ENCODE results near the gene GLB1L.

GLB1L gene

DNA sequence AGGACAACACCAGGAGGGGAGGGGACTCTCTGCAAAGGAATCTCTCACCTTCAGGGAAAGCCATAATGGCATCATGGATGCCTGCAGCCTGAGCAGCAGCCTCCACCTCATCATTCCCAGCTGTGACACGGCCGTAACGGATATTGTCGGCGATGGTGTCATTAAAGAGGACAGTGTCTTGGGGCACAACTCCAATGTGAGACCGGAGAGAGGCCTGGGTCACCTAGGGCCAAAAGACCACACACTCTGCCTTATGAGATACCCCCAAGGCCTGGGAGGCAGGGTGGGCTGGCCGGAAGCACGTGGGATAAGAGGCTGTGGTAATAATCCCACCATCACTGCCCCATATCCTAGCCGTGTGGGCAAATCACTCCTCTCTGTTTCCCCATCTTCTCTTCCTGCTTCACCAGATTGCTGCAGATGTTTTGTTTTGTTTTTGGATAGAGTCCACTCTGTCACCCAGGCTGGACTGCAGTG, 34.3 kb downstream of the GLB1L start:
- in situ Hi-C loops (cut with HindIII; ENCODE audit: low pct_ligation_motif_present, low sequenced_read_pairs): no loop called here
- no peaks in the 10 kb centered on the region for H3K27me3 ChIP-seq (replicated peaks)
- DNase-seq: no peak
- TF ChIP-seq, protein P1, sequence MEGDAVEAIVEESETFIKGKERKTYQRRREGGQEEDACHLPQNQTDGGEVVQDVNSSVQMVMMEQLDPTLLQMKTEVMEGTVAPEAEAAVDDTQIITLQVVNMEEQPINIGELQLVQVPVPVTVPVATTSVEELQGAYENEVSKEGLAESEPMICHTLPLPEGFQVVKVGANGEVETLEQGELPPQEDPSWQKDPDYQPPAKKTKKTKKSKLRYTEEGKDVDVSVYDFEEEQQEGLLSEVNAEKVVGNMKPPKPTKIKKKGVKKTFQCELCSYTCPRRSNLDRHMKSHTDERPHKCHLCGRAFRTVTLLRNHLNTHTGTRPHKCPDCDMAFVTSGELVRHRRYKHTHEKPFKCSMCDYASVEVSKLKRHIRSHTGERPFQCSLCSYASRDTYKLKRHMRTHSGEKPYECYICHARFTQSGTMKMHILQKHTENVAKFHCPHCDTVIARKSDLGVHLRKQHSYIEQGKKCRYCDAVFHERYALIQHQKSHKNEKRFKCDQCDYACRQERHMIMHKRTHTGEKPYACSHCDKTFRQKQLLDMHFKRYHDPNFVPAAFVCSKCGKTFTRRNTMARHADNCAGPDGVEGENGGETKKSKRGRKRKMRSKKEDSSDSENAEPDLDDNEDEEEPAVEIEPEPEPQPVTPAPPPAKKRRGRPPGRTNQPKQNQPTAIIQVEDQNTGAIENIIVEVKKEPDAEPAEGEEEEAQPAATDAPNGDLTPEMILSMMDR (IDR thresholded peaks at IDR 0.05; ENCODE audit: low read depth, low read length, missing control alignments): no peak
- peaks cover 9% of the 10 kb centered on the region for H3K36me3 ChIP-seq (replicated peaks)
- H3K27ac ChIP-seq: no peak overlapping the region
- H3K4me3 ChIP-seq (ENCODE audit: low read depth, low read length): no peak overlapping the region

DNA sequence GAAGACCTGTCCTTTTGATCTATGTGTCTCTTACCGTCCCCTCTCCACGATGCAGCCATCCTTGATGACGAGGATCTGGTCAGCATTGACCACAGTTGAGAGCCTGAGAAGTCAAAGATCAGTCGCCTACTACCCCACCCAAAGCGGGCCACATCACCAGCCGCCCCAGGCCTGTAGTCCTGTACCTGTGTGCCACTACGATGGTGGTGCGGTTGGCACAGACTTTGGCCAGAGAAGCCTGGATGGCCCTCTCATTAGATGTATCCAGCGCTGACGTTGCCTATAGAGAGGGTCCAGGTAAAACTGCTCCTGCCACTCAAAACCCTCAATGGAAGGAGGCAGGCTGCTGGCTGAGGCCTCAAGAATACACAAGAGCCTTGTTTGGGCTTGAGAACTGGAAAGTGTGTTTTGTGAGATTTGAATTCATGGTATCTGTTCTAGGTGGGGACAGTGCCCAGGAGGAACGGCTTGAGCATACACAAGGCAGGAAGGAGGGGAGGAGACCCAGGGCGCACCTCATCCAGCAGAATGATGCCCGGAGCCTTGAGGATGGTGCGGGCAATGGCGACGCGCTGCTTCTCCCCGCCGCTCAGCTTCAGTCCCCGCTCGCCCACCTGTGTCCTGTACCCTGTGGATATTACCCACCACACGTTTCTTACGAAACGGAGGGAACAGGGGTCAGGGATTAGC, 34.9 kb downstream of the GLB1L start:
- in situ Hi-C loops (cut with HindIII; ENCODE audit: low pct_ligation_motif_present, low sequenced_read_pairs): no loop called here
- TF ChIP-seq, protein P1 (IDR thresholded peaks at IDR 0.05; ENCODE audit: low read depth, low read length, missing control alignments): no peak
- Histone ChIP-seq H3K4me3 (ENCODE audit: low read depth, low read length) (no peak overlapping the region), H3K27me3 (replicated peaks) (no peaks in the 10 kb centered on the region), H3K36me3 (replicated peaks) (peaks cover 9% of the 10 kb centered on the region), H3K27ac (no peak overlapping the region)
- DNase-seq: no peak

DNA sequence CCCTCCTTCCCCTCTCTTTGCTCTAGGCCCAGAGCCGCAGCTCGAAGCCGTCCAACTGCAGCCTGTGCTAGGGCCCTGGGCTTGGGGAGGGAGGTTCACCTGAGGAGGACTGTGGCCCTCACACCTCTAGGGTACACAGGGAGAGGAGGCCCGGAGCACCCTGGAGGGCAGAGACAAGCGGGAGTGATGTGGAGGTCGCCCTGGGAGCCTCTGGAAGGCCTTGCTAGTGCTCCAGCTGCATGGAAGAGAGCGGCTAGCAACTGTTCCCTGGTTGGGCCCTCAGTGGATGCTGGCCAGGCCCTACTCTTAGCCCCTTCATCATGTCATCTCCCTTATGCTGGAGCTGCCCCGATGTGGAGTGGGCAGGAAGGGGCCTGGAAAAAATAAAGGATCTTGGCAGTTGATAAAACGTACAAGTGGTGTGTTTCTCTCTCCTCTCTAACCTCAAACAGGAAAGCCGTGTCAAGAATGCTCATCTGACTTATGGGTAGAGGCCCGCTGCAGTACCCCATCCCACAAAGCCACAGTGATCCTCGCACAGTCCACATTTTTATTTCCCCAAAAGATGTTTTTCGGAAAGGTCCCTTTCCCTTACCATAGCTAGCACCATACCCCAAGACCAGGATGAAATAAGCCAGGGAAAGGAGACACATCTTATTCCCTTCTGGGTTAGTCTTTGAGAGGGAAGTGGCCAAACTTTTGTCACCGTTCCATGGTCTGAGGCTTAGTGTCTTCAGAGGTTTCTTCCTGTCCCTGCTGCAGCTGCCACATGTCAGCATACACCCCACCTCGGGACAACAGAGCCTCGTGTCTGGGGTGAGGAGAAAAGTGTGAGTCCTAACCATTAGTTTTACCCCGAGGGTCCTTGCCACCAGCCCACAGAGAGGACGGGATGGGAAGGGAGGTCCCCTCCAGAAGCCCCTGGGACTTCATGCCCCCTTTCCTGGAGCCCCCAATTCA, 35.7 kb downstream of the GLB1L start:
- Histone ChIP-seq H3K27ac (no peak overlapping the region), H3K27me3 (replicated peaks) (no peaks in the 10 kb centered on the region), H3K4me3 (ENCODE audit: low read depth, low read length) (no peak overlapping the region), H3K36me3 (replicated peaks) (peaks cover 9% of the 10 kb centered on the region)
- in situ Hi-C loops (cut with HindIII; ENCODE audit: low pct_ligation_motif_present, low sequenced_read_pairs): no loop called here
- TF ChIP-seq, protein P1 (IDR thresholded peaks at IDR 0.05; ENCODE audit: low read depth, low read length, missing control alignments): no peak
- no peak for DNase-seq

GRCh38 chr2:219207884-219208740, 37.1 kb downstream of the GLB1L start:
- H3K27ac ChIP-seq: no peak overlapping the region
- TF ChIP-seq, protein P1 (IDR thresholded peaks at IDR 0.05; ENCODE audit: low read depth, low read length, missing control alignments): no peak
- no peaks in the 10 kb centered on the region for H3K27me3 ChIP-seq (replicated peaks)
- in situ Hi-C loops (cut with HindIII; ENCODE audit: low pct_ligation_motif_present, low sequenced_read_pairs): no loop called here
- peak; percentile 8 for DNase-seq
- H3K4me3 ChIP-seq (ENCODE audit: low read depth, low read length): no peak overlapping the region
- peaks cover 9% of the 10 kb centered on the region for H3K36me3 ChIP-seq (replicated peaks)

GRCh38 chr2:219207134-219207883, 37.9 kb downstream of the GLB1L start:
- DNase-seq: no peak
- H3K27ac ChIP-seq: no peak overlapping the region
- H3K36me3 ChIP-seq (replicated peaks): peaks cover 7% of the 10 kb centered on the region
- H3K27me3 ChIP-seq (replicated peaks): no peaks in the 10 kb centered on the region
- H3K4me3 ChIP-seq (ENCODE audit: low read depth, low read length): peak overlapping the region; percentile 75
- in situ Hi-C loops (cut with HindIII; ENCODE audit: low pct_ligation_motif_present, low sequenced_read_pairs): no loop called here
- TF ChIP-seq, protein P1 (IDR thresholded peaks at IDR 0.05; ENCODE audit: low read depth, low read length, missing control alignments): no peak

All from brain microvascular endothelial cell (primary cell).